HFFc6 (cell line): ENCODE measurements around the gene SNX30. TPM values are rescaled to one million over a fixed set of nuclear protein-coding genes. Genes with fewer than 3 reads are reported as not detected.
A peak's percentile ranks its signal among the peaks of the same experiment; 100 is the strongest.

Experiments used
- DNase-seq: peaks from one replicate; pipeline ENCODE4 v3.0.0-alpha.2; 2018
- H3K27ac Mint-ChIP-seq: 2 replicates; pipeline ENCODE4 v1.8.0; 2020; ENCODE audit warnings: mild to moderate bottlenecking, mixed read lengths
- H3K27me3 Mint-ChIP-seq: 2 replicates; pipeline ENCODE4 v1.8.0; 2021; ENCODE audit warnings: mild to moderate bottlenecking, moderate library complexity, mixed read lengths; ENCODE audit not compliant: insufficient read depth
- H3K36me3 Mint-ChIP-seq: 2 replicates; pipeline ENCODE4 v1.8.0; 2021; ENCODE audit warnings: low read depth, mixed read lengths
- H3K4me1 Mint-ChIP-seq: 2 replicates; pipeline ENCODE4 v1.8.0; 2020; ENCODE audit warnings: low read depth, mixed read lengths
- H3K4me3 Mint-ChIP-seq: 2 replicates; pipeline ENCODE4 v1.8.0; 2020; ENCODE audit warnings: mild to moderate bottlenecking, moderate library complexity, mixed read lengths
- H3K9me3 Mint-ChIP-seq: 2 replicates; pipeline ENCODE4 v1.8.0; 2020; ENCODE audit warnings: mild to moderate bottlenecking, mixed read lengths
- total RNA-seq, 6 experiments: library from RNA; stranded (reverse); fragmentation: NEBNext Ultra II Directional; extraction: Animal tissue kit (Norgen Biotek cat#: 25700); gene quantifications; 2 replicates in 1 of 6; 3 replicates in 5 of 6; pipeline ENCODE4 v1.2.3, GENCODE V29; 2021
- TF ChIP-seq, protein P1 (sequence below): fragments of 200-600 bp; sonication (generic); IDR thresholded peaks from 2 replicates; pipeline ENCODE4 v1.5.0; 2021; ENCODE audit warnings: antibody characterized with exemption, mild to moderate bottlenecking

The SNX30 gene
- total RNA-seq, 6 experiments from 2014 or later = 11.1 to 14.9 (median 13.9) TPM

DNA sequence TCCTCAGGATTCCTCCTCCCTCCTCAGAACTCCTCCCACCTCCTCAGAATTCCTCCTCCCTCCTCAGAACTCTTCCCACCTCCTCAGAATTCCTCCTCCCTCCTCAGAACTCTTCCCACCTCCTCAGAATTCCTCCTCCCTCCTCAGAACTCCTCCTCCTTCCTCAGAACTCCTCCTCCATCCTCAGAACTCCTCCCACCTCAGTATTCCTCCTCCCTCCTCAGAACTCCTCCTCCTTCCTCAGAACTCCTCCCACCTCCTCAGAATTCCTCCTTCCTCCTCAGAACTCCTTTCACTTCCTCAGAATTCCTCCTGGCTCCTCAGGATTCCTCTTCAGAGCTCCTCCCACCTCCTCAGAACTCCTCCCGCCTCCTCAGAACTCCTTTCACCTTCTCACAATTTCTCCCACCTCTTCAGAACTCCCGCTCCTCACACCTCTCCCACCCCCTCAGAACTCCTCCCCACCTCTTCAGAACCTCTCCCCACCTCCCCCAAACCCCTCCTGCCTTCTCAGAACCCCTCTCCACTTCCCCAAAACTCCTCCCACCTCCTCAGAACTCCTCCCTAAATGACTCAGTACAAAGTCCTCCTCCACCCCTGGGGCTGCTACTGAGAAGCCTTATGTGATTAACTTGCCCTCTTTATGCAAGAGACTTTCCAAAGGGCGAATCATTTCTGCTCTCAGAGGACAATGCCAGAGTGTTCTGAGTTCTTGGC is 116.9 kb downstream of the SNX30 start:
- TF ChIP-seq, protein P1, sequence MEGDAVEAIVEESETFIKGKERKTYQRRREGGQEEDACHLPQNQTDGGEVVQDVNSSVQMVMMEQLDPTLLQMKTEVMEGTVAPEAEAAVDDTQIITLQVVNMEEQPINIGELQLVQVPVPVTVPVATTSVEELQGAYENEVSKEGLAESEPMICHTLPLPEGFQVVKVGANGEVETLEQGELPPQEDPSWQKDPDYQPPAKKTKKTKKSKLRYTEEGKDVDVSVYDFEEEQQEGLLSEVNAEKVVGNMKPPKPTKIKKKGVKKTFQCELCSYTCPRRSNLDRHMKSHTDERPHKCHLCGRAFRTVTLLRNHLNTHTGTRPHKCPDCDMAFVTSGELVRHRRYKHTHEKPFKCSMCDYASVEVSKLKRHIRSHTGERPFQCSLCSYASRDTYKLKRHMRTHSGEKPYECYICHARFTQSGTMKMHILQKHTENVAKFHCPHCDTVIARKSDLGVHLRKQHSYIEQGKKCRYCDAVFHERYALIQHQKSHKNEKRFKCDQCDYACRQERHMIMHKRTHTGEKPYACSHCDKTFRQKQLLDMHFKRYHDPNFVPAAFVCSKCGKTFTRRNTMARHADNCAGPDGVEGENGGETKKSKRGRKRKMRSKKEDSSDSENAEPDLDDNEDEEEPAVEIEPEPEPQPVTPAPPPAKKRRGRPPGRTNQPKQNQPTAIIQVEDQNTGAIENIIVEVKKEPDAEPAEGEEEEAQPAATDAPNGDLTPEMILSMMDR = no peak
- Mint-ChIP-seq H3K9me3 (peaks cover 6% of the 10 kb centered on the region), H3K27me3 (no peaks in the 10 kb centered on the region), H3K36me3 (peaks cover 42% of the 10 kb centered on the region), H3K4me1 (peaks cover 30% of the 10 kb centered on the region), H3K27ac (peak overlapping the region; percentile 92), H3K4me3 (peak overlapping the region; percentile 69)
- DNase-seq = peak; percentile 80

DNA sequence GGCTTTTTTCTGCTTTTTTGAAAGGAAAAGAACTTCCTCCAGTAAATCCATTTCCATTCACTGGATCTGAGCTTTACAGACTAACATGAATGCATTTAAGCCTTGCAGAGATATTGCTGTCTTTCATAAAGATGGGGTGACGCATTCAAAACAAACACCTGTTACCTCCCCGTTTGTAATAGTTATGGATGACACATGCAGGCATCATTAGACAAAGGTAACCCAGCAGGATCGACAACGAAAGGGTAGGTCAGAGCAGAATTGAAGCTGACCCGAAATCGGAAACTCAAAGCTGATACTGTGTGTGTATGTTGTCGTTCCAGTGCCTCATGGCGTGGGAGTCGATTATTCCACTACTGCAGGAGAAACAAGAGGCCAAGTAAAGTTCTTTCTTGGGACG is 117.9 kb downstream of the SNX30 start:
- no peaks in the 10 kb centered on the region for H3K27me3 Mint-ChIP-seq
- H3K27ac Mint-ChIP-seq = no peak overlapping the region; the same call in 1 of the 2 replicates
- no peak for DNase-seq
- TF ChIP-seq, protein P1 = no peak
- H3K4me3 Mint-ChIP-seq = no peak overlapping the region
- peaks cover 6% of the 10 kb centered on the region for H3K9me3 Mint-ChIP-seq
- H3K36me3 Mint-ChIP-seq = peaks cover 42% of the 10 kb centered on the region
- H3K4me1 Mint-ChIP-seq = peaks cover 23% of the 10 kb centered on the region

DNA sequence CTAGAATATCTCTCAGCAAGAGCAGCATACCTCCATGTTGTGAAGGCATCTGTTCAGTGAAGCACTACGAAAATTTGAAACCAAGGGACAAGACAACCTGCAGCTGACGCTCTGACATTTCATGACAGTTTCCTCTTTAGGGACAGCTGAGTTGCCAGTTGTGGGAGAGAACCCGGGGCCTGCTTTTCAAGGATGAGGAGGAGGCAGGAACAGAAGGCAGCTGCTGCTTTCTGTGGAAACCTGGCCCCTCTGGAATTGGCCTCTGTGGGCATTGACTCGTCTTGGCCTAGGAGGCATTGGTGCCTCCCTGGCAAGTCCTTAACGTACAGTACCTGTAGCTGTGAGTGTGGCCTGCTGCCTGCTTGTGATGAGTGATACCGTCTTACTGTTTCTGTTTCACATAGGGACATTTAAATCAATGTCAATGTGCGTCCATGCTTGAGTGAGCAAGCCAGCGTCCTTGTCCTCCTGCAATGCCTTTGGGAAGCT is 118.5 kb downstream of the SNX30 start:
- peaks cover 26% of the 10 kb centered on the region for H3K4me1 Mint-ChIP-seq
- no peak for DNase-seq
- H3K27me3 Mint-ChIP-seq = no peaks in the 10 kb centered on the region
- H3K4me3 Mint-ChIP-seq = no peak overlapping the region
- H3K27ac Mint-ChIP-seq = no peak overlapping the region
- H3K9me3 Mint-ChIP-seq = peaks cover 6% of the 10 kb centered on the region
- H3K36me3 Mint-ChIP-seq = peaks cover 42% of the 10 kb centered on the region
- TF ChIP-seq, protein P1 = no peak

DNA sequence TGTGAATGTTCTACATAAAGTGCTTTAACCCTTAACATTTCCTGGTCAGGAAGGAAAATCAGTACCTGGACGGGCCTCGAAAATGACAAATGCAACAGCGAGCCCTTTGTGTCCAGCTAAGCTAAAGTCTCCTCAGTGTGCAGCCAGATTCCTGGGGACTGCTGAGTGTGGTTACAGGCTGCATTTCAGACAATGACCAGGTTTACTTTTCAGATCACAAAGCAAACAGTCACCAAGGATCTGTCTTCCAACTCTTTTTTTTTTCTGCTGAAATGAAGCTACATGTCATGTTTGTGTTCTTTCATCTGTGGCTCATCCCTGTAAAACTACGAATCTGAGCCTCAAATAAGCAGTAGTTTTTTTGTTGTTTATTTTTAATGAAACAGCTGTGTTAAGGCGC is 119.4 kb downstream of the SNX30 start:
- Mint-ChIP-seq H3K9me3 (peaks cover 6% of the 10 kb centered on the region), H3K4me3 (no peak overlapping the region), H3K4me1 (peaks cover 30% of the 10 kb centered on the region), H3K27me3 (no peaks in the 10 kb centered on the region), H3K27ac (no peak overlapping the region), H3K36me3 (peaks cover 42% of the 10 kb centered on the region)
- TF ChIP-seq, protein P1 = no peak
- no peak for DNase-seq

DNA sequence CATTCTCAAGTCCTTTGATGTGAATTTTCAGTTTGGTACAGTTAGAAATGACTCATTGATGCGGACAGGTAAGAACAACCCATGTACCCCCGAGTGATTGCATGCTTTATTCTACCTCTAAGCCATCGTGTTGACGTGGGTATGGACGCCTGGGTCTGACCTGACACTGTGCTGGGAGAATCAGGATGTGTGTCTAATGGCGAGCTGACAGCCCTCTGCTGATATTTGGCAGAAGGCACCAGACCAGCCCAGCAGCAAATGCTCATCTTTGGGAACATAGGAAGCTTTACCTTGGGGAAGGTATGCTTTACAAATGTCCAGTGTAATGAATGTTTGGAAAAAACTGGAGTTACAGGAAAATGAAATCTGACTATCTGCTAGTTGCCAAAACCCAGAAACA is 120.0 kb downstream of the SNX30 start:
- no peak for DNase-seq
- no peak overlapping the region for H3K27ac Mint-ChIP-seq
- H3K4me1 Mint-ChIP-seq = peaks cover 30% of the 10 kb centered on the region
- TF ChIP-seq, protein P1 = no peak
- no peak overlapping the region for H3K4me3 Mint-ChIP-seq
- no peaks in the 10 kb centered on the region for H3K27me3 Mint-ChIP-seq
- peaks cover 42% of the 10 kb centered on the region for H3K36me3 Mint-ChIP-seq
- H3K9me3 Mint-ChIP-seq = peaks cover 6% of the 10 kb centered on the region
